Fibroblast of villous mesenchyme (primary cell): ENCODE measurements around the gene LRRC10B. TPM values are rescaled to one million over a fixed set of nuclear protein-coding genes. Genes with fewer than 3 reads are reported as not detected.

ENCODE experiments used
- DNase-seq: peaks from one replicate; pipeline ENCODE4 v3.0.0-alpha.2; 2010; ENCODE audit warnings: low read depth
- H3K4me3 ChIP-seq: 2 replicates; pipeline ENCODE4 v1.5.1; 2011; ENCODE audit warnings: low read depth, mild to moderate bottlenecking, low read length
- CTCF ChIP-seq: IDR thresholded peaks from 2 replicates; pipeline ENCODE4 v1.5.1; 2012; ENCODE audit warnings: low read depth, mild to moderate bottlenecking, low read length; ENCODE audit not compliant: insufficient read depth
- total RNA-seq: library from RNA; depleted of rRNA; stranded (reverse); fragments of >200 nt; gene quantifications from 2 replicates; pipeline ENCODE4 v1.2.3, GENCODE V29; 2012

Gene LRRC10B
- total RNA-seq, 1 donor: not detected

GRCh38 chr11:61524446-61524845 is 15.9 kb downstream of the LRRC10B start:
- DNase-seq: no peak
- no peak for TF ChIP-seq CTCF
- no peak overlapping the region for H3K4me3 ChIP-seq

GRCh38 chr11:61524963-61525587 is 16.5 kb downstream of the LRRC10B start:
- no peak overlapping the region for H3K4me3 ChIP-seq
- no peak for TF ChIP-seq CTCF
- DNase-seq: no peak

GRCh38 chr11:61526229-61526628 is 17.7 kb downstream of the LRRC10B start:
- TF ChIP-seq CTCF: no peak
- DNase-seq: no peak
- no peak overlapping the region for H3K4me3 ChIP-seq

- no peak for DNase-seq
- H3K4me3 ChIP-seq: no peak overlapping the region
- TF ChIP-seq CTCF: no peak
Observed at GRCh38 chr11:61526956-61527731, 18.6 kb downstream of the LRRC10B start.

GRCh38 chr11:61528114-61528513 is 19.6 kb downstream of the LRRC10B start:
- TF ChIP-seq CTCF: no peak
- no peak overlapping the region for H3K4me3 ChIP-seq
- DNase-seq: no peak

GRCh38 chr11:61529537-61530225 is 21.1 kb downstream of the LRRC10B start:
- TF ChIP-seq CTCF: no peak
- peak; percentile 74 for DNase-seq
- no peak overlapping the region for H3K4me3 ChIP-seq
